Prostate gland (tissue), 2 donors: ENCODE results near the gene CLDN6.

ENCODE experiments used
- POLR2A ChIP-seq: fragments of 450-650 bp; IDR thresholded peaks from one replicate; pipeline ENCODE4 v1.6.1; 2016; ENCODE audit warnings: antibody characterized with exemption, mild to moderate bottlenecking
- POLR2AphosphoS5 ChIP-seq: sonication (generic); formaldehyde crosslinking; IDR thresholded peaks from one replicate; pipeline ENCODE4 v1.6.1; 2017; ENCODE audit warnings: antibody characterized with exemption
- TF ChIP-seq, protein P1 (sequence below), 4 experiments: fragments of 200-600 bp in 2 of 4; fragments of 450-650 bp in 2 of 4; sonication (generic) in 2 of 4; IDR thresholded peaks; 1 replicate in 3 of 4; 2 replicates in 1 of 4; pipeline ENCODE4 v1.5.1; 2016 to 2019; ENCODE audit warnings: antibody characterized with exemption in 4 of 4, mild to moderate bottlenecking in 2 of 4, moderate library complexity in 2 of 4

DNA sequence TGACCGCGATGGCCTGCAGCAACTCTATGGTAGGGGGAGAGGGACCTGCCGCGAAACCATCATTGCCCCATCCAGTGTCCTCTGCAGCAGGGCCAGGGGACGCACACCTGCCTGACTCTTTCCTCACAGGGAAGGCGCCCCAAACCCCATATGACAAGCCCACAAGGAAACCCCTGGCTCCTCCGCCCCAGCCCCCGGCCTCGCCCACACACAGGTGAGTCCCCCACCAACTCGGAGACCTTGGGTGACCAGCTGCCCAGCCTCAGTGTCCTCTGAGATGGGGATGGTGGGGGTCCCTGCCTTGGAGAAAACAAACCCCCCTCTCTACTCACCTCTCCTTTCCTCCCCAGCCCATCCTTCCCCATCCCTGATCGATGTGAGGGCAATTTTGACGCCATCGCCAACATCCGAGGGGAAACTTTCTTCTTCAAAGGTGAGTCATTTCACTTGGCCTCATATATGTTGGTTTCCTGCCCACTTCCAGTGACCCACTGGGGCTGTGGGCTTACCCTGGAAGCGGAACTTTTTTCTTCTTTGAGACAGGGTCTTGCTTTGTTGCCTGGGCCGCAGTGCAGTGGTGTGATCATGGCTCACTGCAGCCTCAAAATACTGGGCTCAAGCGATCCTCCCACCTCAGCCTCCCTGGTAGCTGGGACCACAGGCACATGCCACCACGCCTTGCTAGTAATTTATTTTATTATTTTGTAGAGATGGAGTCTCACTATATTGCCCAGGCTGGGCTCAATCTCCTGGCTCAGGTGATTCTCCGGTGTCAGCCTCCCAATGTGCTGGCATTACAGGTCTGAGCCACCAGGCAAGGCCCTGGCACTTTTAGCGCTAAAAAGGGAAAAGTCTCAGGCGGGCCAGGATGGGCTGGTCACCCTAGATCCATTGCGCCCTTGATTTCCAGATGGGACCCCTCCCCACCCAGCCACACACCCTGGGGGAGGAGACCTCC is 39.5 kb upstream of the CLDN6 start:
- TF ChIP-seq POLR2A = no peak
- no peak for TF ChIP-seq POLR2AphosphoS5
- TF ChIP-seq, protein P1, sequence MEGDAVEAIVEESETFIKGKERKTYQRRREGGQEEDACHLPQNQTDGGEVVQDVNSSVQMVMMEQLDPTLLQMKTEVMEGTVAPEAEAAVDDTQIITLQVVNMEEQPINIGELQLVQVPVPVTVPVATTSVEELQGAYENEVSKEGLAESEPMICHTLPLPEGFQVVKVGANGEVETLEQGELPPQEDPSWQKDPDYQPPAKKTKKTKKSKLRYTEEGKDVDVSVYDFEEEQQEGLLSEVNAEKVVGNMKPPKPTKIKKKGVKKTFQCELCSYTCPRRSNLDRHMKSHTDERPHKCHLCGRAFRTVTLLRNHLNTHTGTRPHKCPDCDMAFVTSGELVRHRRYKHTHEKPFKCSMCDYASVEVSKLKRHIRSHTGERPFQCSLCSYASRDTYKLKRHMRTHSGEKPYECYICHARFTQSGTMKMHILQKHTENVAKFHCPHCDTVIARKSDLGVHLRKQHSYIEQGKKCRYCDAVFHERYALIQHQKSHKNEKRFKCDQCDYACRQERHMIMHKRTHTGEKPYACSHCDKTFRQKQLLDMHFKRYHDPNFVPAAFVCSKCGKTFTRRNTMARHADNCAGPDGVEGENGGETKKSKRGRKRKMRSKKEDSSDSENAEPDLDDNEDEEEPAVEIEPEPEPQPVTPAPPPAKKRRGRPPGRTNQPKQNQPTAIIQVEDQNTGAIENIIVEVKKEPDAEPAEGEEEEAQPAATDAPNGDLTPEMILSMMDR (IDR thresholded peaks at IDR 0.05) = no peak
